SU-DHL-6 (cell line): ENCODE data around the gene SLC22A23.

ENCODE experiments used
- CTCF ChIP-seq: fragments of 200-600 bp; sonication (generic); IDR thresholded peaks from one replicate; pipeline ENCODE4 v1.5.1; 2017; ENCODE audit warnings: antibody characterized with exemption, mild to moderate bottlenecking, low read length, moderate library complexity; ENCODE audit not compliant: insufficient read depth, poor library complexity, severe bottlenecking
- EZH2phosphoT487 ChIP-seq: fragments of 200-600 bp; sonication (generic), shearing (Covaris generic); conservative IDR thresholded peaks from 2 replicates; pipeline ENCODE4 v1.6.1; 2018; ENCODE audit warnings: mild to moderate bottlenecking, antibody characterized with exemption, low read length, moderate library complexity, mixed read lengths

- no peak for TF ChIP-seq CTCF
- TF ChIP-seq EZH2phosphoT487, result no peak
Measured at GRCh38 chr6:3321875-3322274, 135.0 kb downstream of the SLC22A23 start.
